Trophoblast cell (in vitro differentiated cells and primary cell): ENCODE results near the gene PRDM11.

Experiments
- DNase-seq, 2 donors: peaks; one replicate each; pipeline ENCODE4 v3.0.0-alpha.2; 2016
- H2AFZ ChIP-seq: 2 replicates; pipeline ENCODE4 v1.6.1; 2013; ENCODE audit warnings: low read length, moderate library complexity, mild to moderate bottlenecking; ENCODE audit not compliant: insufficient read depth, poor library complexity
- H2AK5ac ChIP-seq: 2 replicates; pipeline ENCODE4 v1.6.1; 2013; ENCODE audit warnings: mild to moderate bottlenecking, low read length
- H2BK120ac ChIP-seq: 2 replicates; pipeline ENCODE4 v1.6.1; 2013; ENCODE audit warnings: low read length, mild to moderate bottlenecking, moderate library complexity; ENCODE audit not compliant: insufficient read depth, poor library complexity
- H2BK12ac ChIP-seq: 2 replicates; pipeline ENCODE4 v1.6.1; 2013; ENCODE audit warnings: mild to moderate bottlenecking, low read length, moderate library complexity
- H2BK5ac ChIP-seq: 2 replicates; pipeline ENCODE4 v1.6.1; 2013; ENCODE audit warnings: low read length, low read depth, moderate library complexity, mild to moderate bottlenecking; ENCODE audit not compliant: poor library complexity
- H3K14ac ChIP-seq: 2 replicates; pipeline ENCODE4 v1.6.1; 2013; ENCODE audit warnings: mild to moderate bottlenecking, low read length
- H3K18ac ChIP-seq: 2 replicates; pipeline ENCODE4 v1.6.1; 2013; ENCODE audit warnings: mild to moderate bottlenecking, low read length
- H3K23ac ChIP-seq: 2 replicates; pipeline ENCODE4 v1.6.1; 2013; ENCODE audit warnings: low read length
- H3K27ac ChIP-seq: 2 replicates; pipeline ENCODE4 v1.5.1; 2013; ENCODE audit warnings: low read depth, mild to moderate bottlenecking, inconsistent platforms, low read length, moderate library complexity
- H3K27me3 ChIP-seq: 2 replicates; pipeline ENCODE4 v1.6.1; 2013; ENCODE audit warnings: inconsistent platforms, mild to moderate bottlenecking, low read length, moderate library complexity; ENCODE audit not compliant: insufficient read depth
- H3K36me3 ChIP-seq, 2 experiments: 1 replicate in 1 of 2; 2 replicates in 1 of 2; pipeline ENCODE4 v1.6.1; 2013; ENCODE audit warnings: low read length in 2 of 2, mild to moderate bottlenecking in 2 of 2, moderate library complexity in 1 of 2; ENCODE audit not compliant: insufficient read depth in 2 of 2, control insufficient read depth in 1 of 2
- H3K4ac ChIP-seq: 2 replicates; pipeline ENCODE4 v1.6.1; 2013; ENCODE audit warnings: low read depth, mild to moderate bottlenecking, low read length, moderate library complexity
- H3K4me1 ChIP-seq, 2 experiments: 1 replicate in 1 of 2; 2 replicates in 1 of 2; pipeline ENCODE4 v1.6.1; 2013; ENCODE audit warnings: low read length in 2 of 2, mild to moderate bottlenecking in 2 of 2, moderate library complexity in 1 of 2; ENCODE audit not compliant: insufficient read depth in 2 of 2, control insufficient read depth in 1 of 2
- H3K4me2 ChIP-seq: 2 replicates; pipeline ENCODE4 v1.6.1; 2013; ENCODE audit warnings: inconsistent platforms, mild to moderate bottlenecking, low read length, moderate library complexity
- H3K4me3 ChIP-seq: 2 replicates; pipeline ENCODE4 v1.5.1; 2013; ENCODE audit warnings: mild to moderate bottlenecking, low read depth, low read length, inconsistent platforms
- H3K79me1 ChIP-seq: one replicate; pipeline ENCODE4 v1.6.1; 2013; ENCODE audit warnings: low read length
- H3K79me2 ChIP-seq: 2 replicates; pipeline ENCODE4 v1.6.1; 2013; ENCODE audit warnings: low read length, mild to moderate bottlenecking; ENCODE audit not compliant: control insufficient read depth, insufficient read depth, poor library complexity
- H3K9ac ChIP-seq: 2 replicates; pipeline ENCODE4 v1.6.1; 2013; ENCODE audit warnings: mild to moderate bottlenecking, low read length
- H3K9me3 ChIP-seq: 2 replicates; pipeline ENCODE4 v1.6.1; 2013; ENCODE audit warnings: low read depth, mild to moderate bottlenecking, control low read depth, inconsistent platforms, low read length; ENCODE audit not compliant: insufficient read depth
- H4K12ac ChIP-seq: 2 replicates; pipeline ENCODE4 v1.6.1; 2013; ENCODE audit warnings: low read depth, mild to moderate bottlenecking, low read length, moderate library complexity
- H4K8ac ChIP-seq: 2 replicates; pipeline ENCODE4 v1.6.1; 2013; ENCODE audit warnings: low read depth, mild to moderate bottlenecking, low read length, moderate library complexity
- H4K91ac ChIP-seq: one replicate; pipeline ENCODE4 v1.6.1; 2013; ENCODE audit warnings: low read depth, mild to moderate bottlenecking, low read length, moderate library complexity
- WGBS: extraction: QIAGEN DNeasy Blood & Tissue Kit; methylation state at CpG from one replicate; pipeline ENCODE4 v1.1.7; 2013; ENCODE audit warnings: missing lambda C conversion rate; ENCODE audit not compliant: insufficient read length, insufficient coverage; ENCODE audit errors: extremely low coverage; 5-methylcytosine and 5-hydroxymethylcytosine counted together

The PRDM11 gene

GRCh38 chr11:45239733-45240132 lies 93.3 kb downstream of the PRDM11 start:
- WGBS = no CpG with 5 or more reads among the region's 1 CpG

GRCh38 chr11:45243967-45244366 lies 97.5 kb downstream of the PRDM11 start:
- Histone ChIP-seq H3K4me3 (no peak overlapping the region), H2BK120ac (no peak overlapping the region), H3K79me2 (no peaks in the 10 kb centered on the region), H2AFZ (no peak overlapping the region), H3K18ac (no peak overlapping the region), H3K23ac (no peak overlapping the region), H3K9me3 (no peaks in the 10 kb centered on the region), H3K79me1 (no peaks in the 10 kb centered on the region), H3K27me3 (no peaks in the 10 kb centered on the region), H3K9ac (no peak overlapping the region), H2BK12ac (no peak overlapping the region), H2AK5ac (no peak overlapping the region), H3K4me1 (no peaks in the 10 kb centered on the region), H4K12ac (no peak overlapping the region), H3K14ac (no peak overlapping the region), H3K4me2 (no peak overlapping the region), H4K91ac (no peak overlapping the region), H2BK5ac (no peak overlapping the region), H3K27ac (no peak overlapping the region), H3K4ac (no peak overlapping the region), H4K8ac (no peak overlapping the region), H3K36me3 (no peaks in the 10 kb centered on the region)
- no CpG with 5 or more reads among the region's 12 CpGs for WGBS
- no peak for DNase-seq

More at GRCh38 chr11:45239733-45240132, 93.3 kb downstream of the PRDM11 start:
- H4K12ac ChIP-seq = no peak overlapping the region
- H3K4me3 ChIP-seq = no peak overlapping the region
- no peak overlapping the region for H2BK5ac ChIP-seq
- H3K4me2 ChIP-seq = no peak overlapping the region
- H3K79me1 ChIP-seq = no peaks in the 10 kb centered on the region
- H3K9me3 ChIP-seq = no peaks in the 10 kb centered on the region
- no peak for DNase-seq
- no peak overlapping the region for H3K4ac ChIP-seq
- no peak overlapping the region for H2AFZ ChIP-seq
- H2BK12ac ChIP-seq = no peak overlapping the region
- H3K9ac ChIP-seq = no peak overlapping the region
- no peaks in the 10 kb centered on the region for H3K36me3 ChIP-seq
- H3K14ac ChIP-seq = no peak overlapping the region
- no peak overlapping the region for H4K8ac ChIP-seq
- no peaks in the 10 kb centered on the region for H3K79me2 ChIP-seq
- H4K91ac ChIP-seq = no peak overlapping the region
- no peak overlapping the region for H2BK120ac ChIP-seq
- H3K27ac ChIP-seq = no peak overlapping the region
- no peaks in the 10 kb centered on the region for H3K27me3 ChIP-seq
- H3K23ac ChIP-seq = no peak overlapping the region
- H2AK5ac ChIP-seq = no peak overlapping the region
- no peak overlapping the region for H3K18ac ChIP-seq
- H3K4me1 ChIP-seq = no peaks in the 10 kb centered on the region

- H3K18ac ChIP-seq = no peak overlapping the region
- no peak overlapping the region for H3K14ac ChIP-seq
- no CpG with 5 or more reads among the region's 8 CpGs for WGBS
- no peaks in the 10 kb centered on the region for H3K79me1 ChIP-seq
- no peaks in the 10 kb centered on the region for H3K9me3 ChIP-seq
- no peak overlapping the region for H2BK5ac ChIP-seq
- H3K27ac ChIP-seq = no peak overlapping the region
- no peak overlapping the region for H2BK12ac ChIP-seq
- H3K23ac ChIP-seq = no peak overlapping the region
- H3K4ac ChIP-seq = no peak overlapping the region
- no peak overlapping the region for H2AFZ ChIP-seq
- no peak overlapping the region for H4K91ac ChIP-seq
- H3K4me1 ChIP-seq = no peaks in the 10 kb centered on the region
- H4K12ac ChIP-seq = no peak overlapping the region
- no peak overlapping the region for H4K8ac ChIP-seq
- H3K79me2 ChIP-seq = no peaks in the 10 kb centered on the region
- H3K36me3 ChIP-seq = no peaks in the 10 kb centered on the region
- H2BK120ac ChIP-seq = no peak overlapping the region
- DNase-seq = no peak
- no peaks in the 10 kb centered on the region for H3K27me3 ChIP-seq
- H3K9ac ChIP-seq = no peak overlapping the region
- no peak overlapping the region for H3K4me3 ChIP-seq
- H3K4me2 ChIP-seq = no peak overlapping the region
- no peak overlapping the region for H2AK5ac ChIP-seq
These were observed 99.0 kb downstream of the PRDM11 start for GRCh38 chr11:45245218-45246045.

GRCh38 chr11:45246241-45246640 lies 99.8 kb downstream of the PRDM11 start:
- DNase-seq = no peak
- no peak overlapping the region for H2BK5ac ChIP-seq
- H3K79me1 ChIP-seq = no peaks in the 10 kb centered on the region
- H3K9me3 ChIP-seq = no peaks in the 10 kb centered on the region
- no peak overlapping the region for H4K91ac ChIP-seq
- H3K4me2 ChIP-seq = no peak overlapping the region
- H2AFZ ChIP-seq = no peak overlapping the region
- H2BK12ac ChIP-seq = no peak overlapping the region
- H3K23ac ChIP-seq = no peak overlapping the region
- H3K4me1 ChIP-seq = no peaks in the 10 kb centered on the region
- H3K18ac ChIP-seq = no peak overlapping the region
- H2AK5ac ChIP-seq = no peak overlapping the region
- peak overlapping the region; percentile 13 for H3K4me3 ChIP-seq
- no peak overlapping the region for H3K9ac ChIP-seq
- no peak overlapping the region for H4K12ac ChIP-seq
- H4K8ac ChIP-seq = no peak overlapping the region
- no peaks in the 10 kb centered on the region for H3K27me3 ChIP-seq
- no peak overlapping the region for H3K4ac ChIP-seq
- H3K27ac ChIP-seq = no peak overlapping the region
- H3K14ac ChIP-seq = no peak overlapping the region
- WGBS = no CpG with 5 or more reads among the region's 8 CpGs
- H3K79me2 ChIP-seq = no peaks in the 10 kb centered on the region
- H2BK120ac ChIP-seq = no peak overlapping the region
- no peaks in the 10 kb centered on the region for H3K36me3 ChIP-seq
